Measurements from ENCODE around the gene GFPT1. TPM values are rescaled to one million over a fixed set of nuclear protein-coding genes. Genes with fewer than 3 reads are reported as not detected.

GFPT1 gene
- total RNA-seq, 1 donor from 2014 or later: 30.0 TPM

DNA sequence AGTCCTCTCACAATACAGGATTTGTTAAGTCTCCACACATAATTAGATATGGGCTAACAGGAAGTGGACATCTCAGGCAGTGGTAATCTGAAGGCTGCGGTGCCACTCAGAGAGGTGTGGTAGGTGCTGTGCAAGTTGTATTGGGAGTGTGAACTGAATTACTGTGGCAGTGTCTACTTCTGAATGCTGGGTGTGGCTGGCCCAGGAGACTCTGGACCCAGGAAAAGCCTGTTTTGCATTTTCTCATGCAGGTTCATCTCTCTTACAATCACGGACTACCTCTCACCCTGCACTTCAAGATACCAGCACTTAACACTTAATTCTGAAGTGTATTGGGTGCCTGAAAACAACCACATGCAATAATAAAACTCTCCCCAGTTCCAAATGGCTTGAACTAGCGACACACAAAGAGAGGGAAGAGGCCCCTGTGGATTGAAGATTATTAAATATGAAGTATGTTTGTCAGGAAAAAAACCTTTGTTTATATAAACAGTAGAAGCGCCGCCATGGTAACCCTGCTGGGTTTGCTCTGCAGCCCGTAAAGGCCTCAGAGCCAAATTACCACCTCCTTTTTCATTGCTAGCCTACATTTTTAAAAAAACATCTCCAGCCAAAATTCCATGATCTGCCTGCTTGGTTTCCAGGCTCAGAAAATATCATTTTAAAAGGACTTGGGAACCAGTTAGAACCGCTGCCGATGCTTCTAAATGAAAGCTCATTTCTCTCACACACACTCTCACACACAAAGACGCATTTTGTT lies 77.5 kb downstream of the GFPT1 start:
- Mint-ChIP-seq H3K4me1 (peaks cover 14% of the 10 kb centered on the region), H3K9me3 (peaks cover 3% of the 10 kb centered on the region), H3K36me3 (ENCODE audit: low read depth) (peaks cover 4% of the 10 kb centered on the region), H3K27ac (ENCODE audit: unreplicated experiment) (peak overlapping the region; percentile 81), H3K27me3 (ENCODE audit: low read depth) (peaks cover 51% of the 10 kb centered on the region), H3K4me3 (peak overlapping the region; percentile 27)
- TF ChIP-seq CTCF (conservative IDR thresholded peaks at IDR 0.05): no peak
- no peak for DNase-seq (ENCODE audit: low read depth, low spot score)

DNA sequence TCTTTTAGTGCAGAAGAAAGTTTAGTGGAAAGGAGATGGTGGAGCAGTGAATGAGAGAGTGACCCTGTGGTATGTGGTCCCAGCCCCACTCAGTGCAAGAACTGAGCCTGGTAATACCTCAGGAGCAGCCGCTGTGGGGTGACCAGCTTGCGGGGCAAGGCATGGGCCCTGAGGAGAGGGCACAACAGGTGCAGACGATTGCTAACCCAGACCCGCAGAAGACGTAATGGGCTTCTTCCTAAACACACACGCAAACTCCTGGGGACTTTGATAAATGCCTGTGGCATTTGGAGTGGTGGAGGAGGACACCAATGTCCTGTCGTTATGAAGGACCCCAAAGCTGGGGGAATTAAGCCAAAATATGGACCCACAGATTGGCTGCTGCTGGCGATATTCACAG lies 78.7 kb downstream of the GFPT1 start:
- H3K27ac Mint-ChIP-seq (ENCODE audit: unreplicated experiment): no peak overlapping the region

DNA sequence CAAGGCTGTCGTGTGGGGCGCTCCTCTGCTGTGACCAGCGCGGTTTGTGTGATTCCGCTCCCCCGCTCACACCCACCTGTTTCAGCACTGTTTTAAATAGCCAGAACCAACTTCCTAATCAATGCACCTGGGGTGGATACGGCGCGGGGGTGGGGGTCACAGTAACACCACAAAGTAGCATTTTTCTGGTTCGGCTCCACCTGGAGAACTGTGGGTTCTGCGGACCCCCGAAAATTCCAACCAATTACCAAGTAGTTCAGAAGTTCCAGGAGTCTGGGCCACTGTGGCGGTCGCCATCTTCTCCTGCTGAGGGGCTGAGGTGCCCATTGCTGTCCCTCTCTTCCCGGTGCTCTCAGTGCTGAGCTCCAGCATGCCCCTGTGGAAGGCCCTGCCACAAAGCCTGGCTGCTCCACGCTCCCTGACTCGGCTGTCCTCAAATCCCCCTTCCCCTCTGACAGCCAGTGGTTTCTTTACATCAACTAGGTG lies 79.4 kb downstream of the GFPT1 start:
- Mint-ChIP-seq H3K4me3 (peak overlapping the region; percentile 73), H3K4me1 (peaks cover 14% of the 10 kb centered on the region), H3K9me3 (no peaks in the 10 kb centered on the region), H3K36me3 (ENCODE audit: low read depth) (no peaks in the 10 kb centered on the region), H3K27ac (ENCODE audit: unreplicated experiment) (no peak overlapping the region), H3K27me3 (ENCODE audit: low read depth) (peaks cover 70% of the 10 kb centered on the region)
- TF ChIP-seq CTCF (conservative IDR thresholded peaks at IDR 0.05): no peak
- DNase-seq (ENCODE audit: low read depth, low spot score): no peak

More for the DNA sequence above, 78.7 kb downstream of the GFPT1 start:
- Mint-ChIP-seq H3K4me1 (peaks cover 14% of the 10 kb centered on the region), H3K9me3 (peaks cover 3% of the 10 kb centered on the region), H3K4me3 (no peak overlapping the region), H3K27me3 (ENCODE audit: low read depth) (peaks cover 62% of the 10 kb centered on the region), H3K36me3 (ENCODE audit: low read depth) (peaks cover 4% of the 10 kb centered on the region)
- no peak for DNase-seq (ENCODE audit: low read depth, low spot score)
- TF ChIP-seq CTCF (conservative IDR thresholded peaks at IDR 0.05): no peak

GRCh38 chr2:69306822-69307578 lies 80.0 kb downstream of the GFPT1 start:
- DNase-seq (ENCODE audit: low read depth, low spot score): peak; percentile 83
- peaks cover 14% of the 10 kb centered on the region for H3K4me1 Mint-ChIP-seq
- H3K27me3 Mint-ChIP-seq (ENCODE audit: low read depth): peaks cover 74% of the 10 kb centered on the region
- peak overlapping the region; percentile 73 for H3K4me3 Mint-ChIP-seq
- H3K27ac Mint-ChIP-seq (ENCODE audit: unreplicated experiment): no peak overlapping the region
- H3K36me3 Mint-ChIP-seq (ENCODE audit: low read depth): no peaks in the 10 kb centered on the region
- H3K9me3 Mint-ChIP-seq: no peaks in the 10 kb centered on the region
- peak; percentile 82 for TF ChIP-seq CTCF (conservative IDR thresholded peaks at IDR 0.05)

DNA sequence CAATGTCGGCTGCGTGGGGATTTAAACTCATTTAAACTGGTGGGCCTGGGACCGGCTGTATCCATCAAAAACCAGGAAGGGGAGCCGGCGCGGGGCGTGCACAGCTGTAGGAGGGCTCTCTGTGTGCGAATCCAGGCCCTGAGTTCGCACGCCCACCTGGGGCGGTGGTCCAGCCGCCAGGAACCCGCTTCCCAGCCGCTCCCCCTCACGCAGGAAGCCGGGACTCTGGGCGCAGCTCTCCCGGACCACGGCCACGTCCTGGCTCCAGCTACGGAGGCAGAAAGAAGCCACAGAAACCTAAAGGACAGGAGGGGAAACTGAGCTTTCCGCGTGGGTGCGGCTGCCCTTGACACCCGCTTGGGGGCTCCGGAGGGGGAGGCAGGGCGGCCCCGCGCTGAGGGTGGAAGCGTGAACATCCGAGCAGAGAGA lies 80.6 kb downstream of the GFPT1 start:
- Mint-ChIP-seq H3K36me3 (ENCODE audit: low read depth) (no peaks in the 10 kb centered on the region), H3K27ac (ENCODE audit: unreplicated experiment) (no peak overlapping the region), H3K27me3 (ENCODE audit: low read depth) (peaks cover 80% of the 10 kb centered on the region), H3K4me3 (peak overlapping the region; percentile 69), H3K4me1 (peaks cover 14% of the 10 kb centered on the region), H3K9me3 (no peaks in the 10 kb centered on the region)
- TF ChIP-seq CTCF (conservative IDR thresholded peaks at IDR 0.05): no peak
- DNase-seq (ENCODE audit: low read depth, low spot score): no peak

Data from neural crest cell (in vitro differentiated cells).